ENCODE data around the gene SMPD1. TPM values are rescaled to one million over a fixed set of nuclear protein-coding genes. Genes with fewer than 3 reads are reported as not detected.

The SMPD1 gene
- total RNA-seq, 1 experiment from 2014 or later: 176 TPM

GRCh38 chr11:6406370-6406769 lies 16.1 kb downstream of the SMPD1 start:
- POLR2A ChIA-PET (ENCODE audit: low non-redundant PET): no interaction called here

DNA sequence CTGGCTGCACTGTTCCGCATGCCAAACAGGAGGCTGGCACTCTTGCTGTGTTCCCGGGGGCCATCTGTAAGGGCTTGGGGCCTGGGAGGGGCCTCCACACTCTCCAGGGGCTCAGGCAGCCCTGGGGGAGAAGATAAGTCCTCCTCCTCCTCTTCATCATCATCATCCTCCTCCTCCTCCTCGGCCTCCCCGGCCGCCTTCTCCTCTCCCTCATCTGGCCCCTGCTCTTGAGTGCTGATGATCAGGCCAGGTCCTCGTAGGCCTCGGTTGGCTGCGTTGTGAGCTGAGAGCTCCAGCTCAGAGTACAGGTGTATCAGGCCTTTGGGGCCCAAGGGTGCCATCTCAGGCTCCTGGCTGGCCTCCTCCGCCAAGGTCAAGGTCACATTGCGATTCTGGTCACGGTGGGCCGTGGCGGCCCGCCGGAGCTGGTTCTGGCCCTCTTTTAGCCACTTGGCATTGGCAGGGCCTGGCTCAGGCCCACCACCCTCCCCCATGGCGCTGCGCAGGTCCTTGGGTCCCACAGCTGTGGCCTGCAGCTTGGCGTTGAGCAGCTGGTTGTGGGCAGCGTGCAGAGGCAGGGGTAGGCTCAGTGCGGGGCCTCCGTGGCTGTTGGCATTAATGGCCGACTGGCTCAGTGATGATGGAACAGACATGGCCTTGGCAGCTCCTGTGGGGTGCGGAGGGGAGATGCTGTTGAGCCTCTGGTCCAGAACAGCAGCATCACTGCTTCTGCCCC lies 20.6 kb downstream of the SMPD1 start:
- TF ChIP-seq EZH2 (IDR thresholded peaks at IDR 0.05; ENCODE audit: borderline replicate concordance, low read depth, low read length, poor library complexity, severe bottlenecking): no peak
- TF ChIP-seq, protein P1, sequence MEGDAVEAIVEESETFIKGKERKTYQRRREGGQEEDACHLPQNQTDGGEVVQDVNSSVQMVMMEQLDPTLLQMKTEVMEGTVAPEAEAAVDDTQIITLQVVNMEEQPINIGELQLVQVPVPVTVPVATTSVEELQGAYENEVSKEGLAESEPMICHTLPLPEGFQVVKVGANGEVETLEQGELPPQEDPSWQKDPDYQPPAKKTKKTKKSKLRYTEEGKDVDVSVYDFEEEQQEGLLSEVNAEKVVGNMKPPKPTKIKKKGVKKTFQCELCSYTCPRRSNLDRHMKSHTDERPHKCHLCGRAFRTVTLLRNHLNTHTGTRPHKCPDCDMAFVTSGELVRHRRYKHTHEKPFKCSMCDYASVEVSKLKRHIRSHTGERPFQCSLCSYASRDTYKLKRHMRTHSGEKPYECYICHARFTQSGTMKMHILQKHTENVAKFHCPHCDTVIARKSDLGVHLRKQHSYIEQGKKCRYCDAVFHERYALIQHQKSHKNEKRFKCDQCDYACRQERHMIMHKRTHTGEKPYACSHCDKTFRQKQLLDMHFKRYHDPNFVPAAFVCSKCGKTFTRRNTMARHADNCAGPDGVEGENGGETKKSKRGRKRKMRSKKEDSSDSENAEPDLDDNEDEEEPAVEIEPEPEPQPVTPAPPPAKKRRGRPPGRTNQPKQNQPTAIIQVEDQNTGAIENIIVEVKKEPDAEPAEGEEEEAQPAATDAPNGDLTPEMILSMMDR (conservative IDR thresholded peaks at IDR 0.05; ENCODE audit: low read depth, low read length): no peak
- intact Hi-C loops (cut with micrococcal nuclease; ENCODE audit: unreplicated experiment): no loop called here
- H3K27me3 ChIP-seq (replicated peaks; ENCODE audit: insufficient read depth, low read depth, low read length, poor library complexity): no peaks in the 10 kb centered on the region
- no peak for DNase-seq (ENCODE audit: low spot score)
- no peaks in the 10 kb centered on the region for H3K9me3 ChIP-seq (ENCODE audit: low read depth, low read length, poor library complexity, severe bottlenecking)
- BruUV-seq (replicated peaks): no TSS peak
- H3K4me1 ChIP-seq (ENCODE audit: insufficient read depth, low read length, poor library complexity, severe bottlenecking): peaks cover 12% of the 10 kb centered on the region
- no peak overlapping the region for H3K4me3 ChIP-seq (ENCODE audit: low read depth, low read length, poor library complexity, severe bottlenecking)
- ChIA-PET POLR2A (ENCODE audit: low non-redundant PET) (no interaction called here), CTCF (no interaction called here)
- H3K27ac ChIP-seq (ENCODE audit: low read depth, low read length, poor library complexity, severe bottlenecking): no peak overlapping the region
- H3K36me3 ChIP-seq (ENCODE audit: insufficient read depth, low read length, poor library complexity, severe bottlenecking): peaks cover 12% of the 10 kb centered on the region

More at GRCh38 chr11:6406370-6406769, 16.1 kb downstream of the SMPD1 start:
- Histone ChIP-seq H3K4me3 (ENCODE audit: low read depth, low read length, poor library complexity, severe bottlenecking) (no peak overlapping the region), H3K27me3 (replicated peaks; ENCODE audit: insufficient read depth, low read depth, low read length, poor library complexity) (no peaks in the 10 kb centered on the region), H3K27ac (ENCODE audit: low read depth, low read length, poor library complexity, severe bottlenecking) (no peak overlapping the region), H3K9me3 (ENCODE audit: low read depth, low read length, poor library complexity, severe bottlenecking) (no peaks in the 10 kb centered on the region), H3K36me3 (ENCODE audit: insufficient read depth, low read length, poor library complexity, severe bottlenecking) (peaks cover 21% of the 10 kb centered on the region), H3K4me1 (ENCODE audit: insufficient read depth, low read length, poor library complexity, severe bottlenecking) (peaks cover 8% of the 10 kb centered on the region)
- no TSS peak for BruUV-seq (replicated peaks)
- intact Hi-C loops (cut with micrococcal nuclease; ENCODE audit: unreplicated experiment): no loop called here
- TF ChIP-seq, protein P1 (conservative IDR thresholded peaks at IDR 0.05; ENCODE audit: low read depth, low read length): no peak
- no peak for TF ChIP-seq EZH2 (IDR thresholded peaks at IDR 0.05; ENCODE audit: borderline replicate concordance, low read depth, low read length, poor library complexity, severe bottlenecking)
- DNase-seq (ENCODE audit: low spot score): no peak
- CTCF ChIA-PET: interaction anchor here (0.6 kb wide), 1 partner anchor 37 kb away, joined by 3 read pairs; no protein-coding TSS in a partner anchor

DNA sequence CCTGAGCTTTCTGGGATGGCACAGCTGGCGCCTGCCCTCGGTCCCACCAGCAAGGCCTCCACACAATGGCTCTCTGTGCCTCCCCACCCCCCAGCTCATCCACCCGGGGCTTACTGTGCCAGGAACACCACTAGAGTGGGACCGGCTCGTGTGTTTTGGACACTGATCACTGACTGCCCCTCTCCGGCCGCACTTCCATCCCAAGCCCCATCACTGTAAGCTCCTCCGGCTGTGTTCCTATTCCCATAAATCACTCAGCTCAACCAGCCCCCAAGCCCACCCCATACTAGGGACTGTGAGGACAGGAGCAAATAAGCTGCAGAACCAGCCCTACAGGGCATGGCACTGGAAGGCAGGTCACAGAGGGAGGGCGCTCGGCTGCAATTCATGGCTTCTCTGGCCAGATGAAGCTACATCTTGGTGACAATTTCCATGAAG lies 21.3 kb downstream of the SMPD1 start:
- H3K27ac ChIP-seq (ENCODE audit: low read depth, low read length, poor library complexity, severe bottlenecking): no peak overlapping the region
- no peaks in the 10 kb centered on the region for H3K27me3 ChIP-seq (replicated peaks; ENCODE audit: insufficient read depth, low read depth, low read length, poor library complexity)
- intact Hi-C loops (cut with micrococcal nuclease; ENCODE audit: unreplicated experiment): no loop called here
- peaks cover 13% of the 10 kb centered on the region for H3K4me1 ChIP-seq (ENCODE audit: insufficient read depth, low read length, poor library complexity, severe bottlenecking)
- TF ChIP-seq EZH2 (IDR thresholded peaks at IDR 0.05; ENCODE audit: borderline replicate concordance, low read depth, low read length, poor library complexity, severe bottlenecking): no peak
- no peak for DNase-seq (ENCODE audit: low spot score)
- CTCF ChIA-PET: no interaction called here
- H3K4me3 ChIP-seq (ENCODE audit: low read depth, low read length, poor library complexity, severe bottlenecking): no peak overlapping the region
- POLR2A ChIA-PET (ENCODE audit: low non-redundant PET): no interaction called here
- BruUV-seq (replicated peaks): no TSS peak
- no peaks in the 10 kb centered on the region for H3K9me3 ChIP-seq (ENCODE audit: low read depth, low read length, poor library complexity, severe bottlenecking)
- H3K36me3 ChIP-seq (ENCODE audit: insufficient read depth, low read length, poor library complexity, severe bottlenecking): peaks cover 12% of the 10 kb centered on the region

DNA sequence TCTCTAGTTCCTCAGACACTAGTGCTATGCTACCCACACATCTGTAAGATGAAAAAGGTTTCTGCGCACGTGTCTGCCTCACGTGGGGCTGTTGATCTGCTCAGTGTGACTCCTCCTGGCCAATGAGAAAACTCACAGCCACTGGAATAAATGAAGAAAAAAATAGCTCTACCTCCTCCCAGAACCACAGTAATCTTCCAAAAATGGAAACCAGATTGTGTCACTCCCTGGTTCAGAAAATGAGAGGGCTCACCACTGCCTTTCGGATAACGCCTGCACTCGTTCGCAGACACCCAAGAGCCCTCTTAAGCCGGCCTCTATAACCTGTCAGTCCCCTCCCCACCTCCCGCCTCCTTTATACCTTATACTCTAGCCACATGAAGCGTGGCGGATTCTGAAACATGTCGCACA lies 23.5 kb downstream of the SMPD1 start:
- Histone ChIP-seq H3K36me3 (ENCODE audit: insufficient read depth, low read length, poor library complexity, severe bottlenecking) (peaks cover 12% of the 10 kb centered on the region), H3K4me3 (ENCODE audit: low read depth, low read length, poor library complexity, severe bottlenecking) (no peak overlapping the region), H3K27ac (ENCODE audit: low read depth, low read length, poor library complexity, severe bottlenecking) (no peak overlapping the region), H3K4me1 (ENCODE audit: insufficient read depth, low read length, poor library complexity, severe bottlenecking) (peaks cover 13% of the 10 kb centered on the region), H3K9me3 (ENCODE audit: low read depth, low read length, poor library complexity, severe bottlenecking) (no peaks in the 10 kb centered on the region), H3K27me3 (replicated peaks; ENCODE audit: insufficient read depth, low read depth, low read length, poor library complexity) (no peaks in the 10 kb centered on the region)
- no TSS peak for BruUV-seq (replicated peaks)
- POLR2A ChIA-PET (ENCODE audit: low non-redundant PET): no interaction called here
- DNase-seq (ENCODE audit: low spot score): no peak
- intact Hi-C loops (cut with micrococcal nuclease; ENCODE audit: unreplicated experiment): no loop called here
- CTCF ChIA-PET: no interaction called here
- TF ChIP-seq, protein P1 (conservative IDR thresholded peaks at IDR 0.05; ENCODE audit: low read depth, low read length): no peak
- TF ChIP-seq EZH2 (IDR thresholded peaks at IDR 0.05; ENCODE audit: borderline replicate concordance, low read depth, low read length, poor library complexity, severe bottlenecking): no peak
